Measurements from ENCODE around the gene EMP2.

- TF ChIP-seq, protein P1, sequence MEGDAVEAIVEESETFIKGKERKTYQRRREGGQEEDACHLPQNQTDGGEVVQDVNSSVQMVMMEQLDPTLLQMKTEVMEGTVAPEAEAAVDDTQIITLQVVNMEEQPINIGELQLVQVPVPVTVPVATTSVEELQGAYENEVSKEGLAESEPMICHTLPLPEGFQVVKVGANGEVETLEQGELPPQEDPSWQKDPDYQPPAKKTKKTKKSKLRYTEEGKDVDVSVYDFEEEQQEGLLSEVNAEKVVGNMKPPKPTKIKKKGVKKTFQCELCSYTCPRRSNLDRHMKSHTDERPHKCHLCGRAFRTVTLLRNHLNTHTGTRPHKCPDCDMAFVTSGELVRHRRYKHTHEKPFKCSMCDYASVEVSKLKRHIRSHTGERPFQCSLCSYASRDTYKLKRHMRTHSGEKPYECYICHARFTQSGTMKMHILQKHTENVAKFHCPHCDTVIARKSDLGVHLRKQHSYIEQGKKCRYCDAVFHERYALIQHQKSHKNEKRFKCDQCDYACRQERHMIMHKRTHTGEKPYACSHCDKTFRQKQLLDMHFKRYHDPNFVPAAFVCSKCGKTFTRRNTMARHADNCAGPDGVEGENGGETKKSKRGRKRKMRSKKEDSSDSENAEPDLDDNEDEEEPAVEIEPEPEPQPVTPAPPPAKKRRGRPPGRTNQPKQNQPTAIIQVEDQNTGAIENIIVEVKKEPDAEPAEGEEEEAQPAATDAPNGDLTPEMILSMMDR (IDR thresholded peaks at IDR 0.05), result no peak
- TF ChIP-seq POLR2A (IDR thresholded peaks at IDR 0.05), result no peak
Observed at GRCh38 chr16:10547708-10548107, 32.7 kb downstream of the EMP2 start.
